ENCODE measurements around the gene PLXDC2. TPM values are rescaled to one million over a fixed set of nuclear protein-coding genes. Genes with fewer than 3 reads are reported as not detected.
A peak's percentile ranks its signal among the peaks of the same experiment; 100 is the strongest.
"Not testable (repeated sequence)": the region's sequence is repeated elsewhere in the genome, so short reads cannot be mapped to it uniquely, and the experiment has no call there.

PLXDC2 gene
- 0.18 TPM for polyA plus RNA-seq

- peak within 1 kb of the TSS in 1 of 3 donors; percentile 16 for H3K27ac Mint-ChIP-seq
- no peaks in the 10 kb centered on the region for H3K4me1 Mint-ChIP-seq
- H3K9me3 Mint-ChIP-seq, result peaks cover 0 to 3% (median 0%) of the 10 kb centered on the region in 3 donors
- no peaks in the 10 kb centered on the region for H3K36me3 Mint-ChIP-seq
- H3K27me3 Mint-ChIP-seq, result peaks cover 23% of the 10 kb centered on the region
- H3K4me3 Mint-ChIP-seq, result peak within 1 kb of the TSS in 3 of 4 donors; percentile 23 to 49 (median 47)
Observed at GRCh38 chr10:19816411-19817230, at the start of gene PLXDC2. Gene PLXDC2, plus strand, starts transcription at chr10:19816432.

- H3K27me3 Mint-ChIP-seq, result no peaks in the 10 kb centered on the region
- no peaks in the 10 kb centered on the region for H3K36me3 Mint-ChIP-seq
- no peak overlapping the region for H3K27ac Mint-ChIP-seq
Observed at GRCh38 chr10:19767876-19768275, 48.4 kb upstream of the PLXDC2 start.

GRCh38 chr10:19769826-19770225 lies 46.4 kb upstream of the PLXDC2 start:
- not testable (repeated sequence) for H3K36me3 Mint-ChIP-seq, H3K27ac Mint-ChIP-seq, H3K4me1 Mint-ChIP-seq, H3K27me3 Mint-ChIP-seq, H3K4me3 Mint-ChIP-seq
- peaks cover 0 to 22% (median 6%) of the 10 kb centered on the region in 3 donors for H3K9me3 Mint-ChIP-seq

More at GRCh38 chr10:19767876-19768275, 48.4 kb upstream of the PLXDC2 start:
- Mint-ChIP-seq H3K4me3 (no peak overlapping the region), H3K4me1 (peaks cover 0 to 1% (median 0%) of the 10 kb centered on the region in 3 donors), H3K9me3 (peaks cover 0 to 19% (median 8%) of the 10 kb centered on the region in 3 donors)

- H3K36me3 Mint-ChIP-seq, result no peaks in the 10 kb centered on the region
- no peak overlapping the region for H3K4me3 Mint-ChIP-seq
- peaks cover 0 to 1% (median 0%) of the 10 kb centered on the region in 3 donors for H3K4me1 Mint-ChIP-seq
- H3K9me3 Mint-ChIP-seq, result peaks cover 2 to 15% (median 9%) of the 10 kb centered on the region in 3 donors
- no peak overlapping the region for H3K27ac Mint-ChIP-seq
- H3K27me3 Mint-ChIP-seq, result no peaks in the 10 kb centered on the region
Observed at GRCh38 chr10:19772972-19773371, 43.3 kb upstream of the PLXDC2 start.

DNA sequence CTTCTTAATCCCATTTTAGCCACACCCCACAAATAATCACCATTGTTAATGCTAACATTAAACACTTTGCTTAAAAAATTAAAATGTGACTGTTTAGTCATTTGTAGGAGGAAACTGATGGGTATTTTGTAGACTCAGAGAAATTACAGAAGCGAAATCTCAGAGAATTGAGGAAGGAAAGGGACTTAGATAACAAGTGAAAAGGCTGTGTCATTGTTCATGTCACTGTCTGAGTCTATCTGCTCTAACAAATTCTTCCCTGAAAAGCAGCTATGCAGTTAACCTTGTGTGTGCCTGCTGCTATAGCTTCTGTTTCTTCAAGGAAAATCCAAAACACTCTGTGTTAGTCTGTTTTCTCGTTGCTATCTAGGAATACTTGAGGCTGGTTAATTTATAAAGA lies 40.9 kb upstream of the PLXDC2 start:
- Mint-ChIP-seq H3K9me3 (peaks cover 2 to 13% (median 11%) of the 10 kb centered on the region in 3 donors), H3K4me1 (no peaks in the 10 kb centered on the region), H3K36me3 (no peaks in the 10 kb centered on the region), H3K27ac (no peak overlapping the region), H3K4me3 (no peak overlapping the region), H3K27me3 (no peaks in the 10 kb centered on the region)

DNA sequence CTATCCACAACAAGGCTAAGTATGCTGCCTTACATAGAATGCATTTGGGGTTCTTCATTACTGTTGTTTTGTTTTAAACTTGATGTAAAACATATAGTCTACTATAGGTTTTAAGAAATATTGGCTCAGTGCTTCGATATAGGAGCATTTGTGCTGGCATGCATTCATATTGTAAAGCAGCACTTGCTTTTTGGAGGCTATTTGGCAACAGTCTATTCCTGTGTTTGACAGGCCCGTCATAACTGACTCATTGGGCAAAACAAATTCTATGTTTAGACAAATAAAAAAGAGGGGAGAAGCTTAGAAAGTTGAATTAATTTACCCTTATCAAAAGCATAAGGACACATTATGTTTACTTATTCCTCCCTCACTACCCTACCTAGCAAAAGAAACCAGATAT lies 38.4 kb upstream of the PLXDC2 start:
- Mint-ChIP-seq H3K4me3 (no peak overlapping the region), H3K4me1 (no peaks in the 10 kb centered on the region), H3K27ac (no peak overlapping the region), H3K36me3 (no peaks in the 10 kb centered on the region), H3K27me3 (no peaks in the 10 kb centered on the region), H3K9me3 (peaks cover 2 to 12% (median 8%) of the 10 kb centered on the region in 3 donors)

DNA sequence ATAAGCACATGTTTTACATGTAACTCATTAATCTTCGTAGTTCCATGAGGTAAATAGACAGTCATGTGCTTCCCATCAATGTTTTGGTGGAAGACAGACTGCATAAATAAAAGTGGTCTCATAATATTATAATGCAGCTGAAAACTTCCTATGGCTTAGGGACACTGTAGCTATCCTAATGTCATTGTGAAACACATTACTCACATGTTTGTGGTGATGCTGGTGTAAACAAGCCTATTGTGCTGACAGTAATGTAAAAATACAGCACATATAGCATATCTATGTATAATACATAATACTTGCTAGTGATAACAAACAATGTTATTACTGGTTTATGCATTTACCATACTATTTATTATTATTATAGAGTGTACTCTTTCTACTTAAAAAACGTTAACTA lies 37.2 kb upstream of the PLXDC2 start:
- Mint-ChIP-seq H3K4me3 (no peak overlapping the region), H3K27me3 (no peaks in the 10 kb centered on the region), H3K9me3 (peaks cover 0 to 12% (median 0%) of the 10 kb centered on the region in 3 donors), H3K27ac (no peak overlapping the region), H3K36me3 (no peaks in the 10 kb centered on the region), H3K4me1 (no peaks in the 10 kb centered on the region)

DNA sequence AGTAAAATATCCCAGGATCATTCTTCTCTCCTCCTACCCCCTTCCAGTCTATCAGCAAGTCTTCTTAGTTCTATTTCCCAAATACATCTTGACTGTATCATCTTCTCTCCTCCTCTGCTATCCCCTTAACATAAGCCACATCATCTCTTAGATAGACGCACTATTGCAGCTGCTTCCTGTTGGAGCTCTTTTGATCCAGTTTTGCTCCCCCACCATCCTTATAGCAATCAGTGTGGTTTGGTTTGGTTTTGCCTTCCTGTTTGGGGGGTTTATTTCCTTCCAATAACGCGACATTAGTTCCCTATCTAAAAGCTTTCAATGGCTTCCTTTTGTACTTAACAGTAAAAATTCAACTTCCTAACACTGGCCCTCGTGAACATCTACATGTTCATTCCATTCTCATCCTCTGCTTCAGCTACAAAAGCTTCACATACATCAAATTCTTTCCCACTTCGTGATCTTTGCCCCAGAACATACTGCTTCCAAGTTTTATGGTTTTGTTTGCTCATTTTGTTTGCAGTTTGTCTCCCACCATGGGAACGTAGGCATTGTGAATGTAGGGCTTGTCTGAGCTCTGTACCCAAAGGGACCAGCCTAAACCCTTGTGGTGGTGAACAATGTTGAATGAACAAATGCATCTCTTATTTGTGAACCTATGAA lies 33.7 kb upstream of the PLXDC2 start:
- Mint-ChIP-seq H3K27me3 (no peaks in the 10 kb centered on the region), H3K9me3 (peaks cover 0 to 5% (median 0%) of the 10 kb centered on the region in 3 donors), H3K27ac (no peak overlapping the region)

DNA sequence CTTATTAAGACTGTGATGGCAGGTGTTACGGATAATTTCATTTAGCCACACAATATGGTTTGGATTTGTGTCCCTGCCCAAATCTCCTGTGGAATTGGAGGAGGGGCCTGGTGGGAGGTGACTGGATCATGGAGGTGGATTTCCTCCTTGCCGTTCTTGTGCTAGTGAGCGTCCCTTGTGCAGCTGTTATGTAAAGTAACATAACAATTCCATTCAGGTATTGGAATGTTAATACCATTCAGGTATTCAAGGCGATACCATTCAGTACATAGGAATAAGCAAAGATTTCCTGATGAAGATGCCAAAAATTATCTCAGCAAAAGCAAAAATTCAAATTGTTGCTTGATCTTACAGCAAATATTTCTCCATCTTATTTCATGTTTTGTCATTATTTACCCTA lies 32.5 kb upstream of the PLXDC2 start:
- H3K27ac Mint-ChIP-seq, result no peak overlapping the region
- peaks cover 1% of the 10 kb centered on the region for H3K27me3 Mint-ChIP-seq
- H3K36me3 Mint-ChIP-seq, result peaks cover 2% of the 10 kb centered on the region
- no peaks in the 10 kb centered on the region for H3K4me1 Mint-ChIP-seq
- no peak overlapping the region for H3K4me3 Mint-ChIP-seq
- peaks cover 0 to 3% (median 0%) of the 10 kb centered on the region in 3 donors for H3K9me3 Mint-ChIP-seq

More for the DNA sequence above, 33.7 kb upstream of the PLXDC2 start:
- Mint-ChIP-seq H3K4me1 (no peaks in the 10 kb centered on the region), H3K4me3 (no peak overlapping the region), H3K36me3 (peaks cover 2% of the 10 kb centered on the region)

DNA sequence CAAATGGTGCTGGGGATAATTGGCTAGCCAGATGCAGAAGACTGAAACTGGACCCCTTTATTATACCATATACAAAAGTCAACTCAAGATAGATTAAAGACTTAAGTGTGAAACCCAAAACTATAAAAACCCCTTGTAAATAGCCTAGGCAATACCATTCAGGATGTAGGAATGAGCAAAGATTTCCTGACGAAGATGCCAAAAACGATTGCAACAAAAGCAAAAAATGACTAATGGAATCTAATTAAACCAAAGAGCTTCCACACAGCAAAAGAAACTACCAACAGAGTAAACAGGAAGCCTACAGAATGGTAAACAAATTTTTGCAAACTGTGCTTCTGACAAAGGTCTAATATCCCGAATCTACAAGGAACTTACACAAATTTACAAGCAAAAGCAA lies 30.9 kb upstream of the PLXDC2 start:
- Mint-ChIP-seq H3K4me3 (no peak overlapping the region), H3K27ac (no peak overlapping the region), H3K9me3 (peaks cover 0 to 2% (median 0%) of the 10 kb centered on the region in 3 donors), H3K4me1 (no peaks in the 10 kb centered on the region), H3K36me3 (peaks cover 2% of the 10 kb centered on the region), H3K27me3 (peaks cover 1% of the 10 kb centered on the region)

DNA sequence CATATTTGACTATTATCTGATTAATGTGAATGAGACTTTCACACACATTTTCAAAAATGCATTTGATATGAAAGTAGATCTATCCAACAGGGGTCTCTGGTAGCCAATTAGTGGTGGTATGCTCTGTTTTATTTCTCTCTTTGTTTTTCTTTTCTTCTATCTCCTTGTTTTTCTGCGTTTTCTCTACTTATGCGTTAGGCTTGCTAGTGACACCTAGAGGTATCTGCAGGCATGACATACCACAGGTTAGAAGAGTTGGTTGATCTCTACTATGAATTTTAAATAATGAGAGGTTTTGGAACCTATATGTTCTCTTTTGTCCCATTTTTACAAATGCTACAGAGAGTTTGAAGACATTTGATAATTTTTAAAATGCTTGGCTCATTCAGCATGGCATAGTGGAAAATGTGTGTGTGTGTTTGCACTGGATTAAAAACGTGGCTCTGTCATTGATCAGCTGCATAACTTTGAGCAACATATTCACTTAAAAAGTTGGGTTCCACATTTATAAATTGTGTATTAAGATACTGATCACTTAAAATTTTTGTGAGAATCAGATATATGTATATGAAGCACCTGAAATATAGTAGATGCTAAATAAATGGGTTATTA lies 28.1 kb upstream of the PLXDC2 start:
- Mint-ChIP-seq H3K4me1 (no peaks in the 10 kb centered on the region), H3K4me3 (no peak overlapping the region), H3K27ac (no peak overlapping the region), H3K9me3 (no peaks in the 10 kb centered on the region), H3K27me3 (peaks cover 1% of the 10 kb centered on the region), H3K36me3 (peaks cover 2% of the 10 kb centered on the region)

- Mint-ChIP-seq H3K27me3 (peaks cover 1% of the 10 kb centered on the region), H3K27ac (no peak overlapping the region), H3K36me3 (peaks cover 2% of the 10 kb centered on the region), H3K4me3 (no peak overlapping the region), H3K9me3 (no peaks in the 10 kb centered on the region), H3K4me1 (no peaks in the 10 kb centered on the region)
Observed at GRCh38 chr10:19788902-19789301, 27.3 kb upstream of the PLXDC2 start.

GRCh38 chr10:19789607-19790006 lies 26.6 kb upstream of the PLXDC2 start:
- peaks cover 1% of the 10 kb centered on the region for H3K36me3 Mint-ChIP-seq
- no peaks in the 10 kb centered on the region for H3K4me1 Mint-ChIP-seq
- H3K27ac Mint-ChIP-seq, result no peak overlapping the region
- no peak overlapping the region for H3K4me3 Mint-ChIP-seq
- H3K9me3 Mint-ChIP-seq, result no peaks in the 10 kb centered on the region
- peaks cover 1% of the 10 kb centered on the region for H3K27me3 Mint-ChIP-seq

DNA sequence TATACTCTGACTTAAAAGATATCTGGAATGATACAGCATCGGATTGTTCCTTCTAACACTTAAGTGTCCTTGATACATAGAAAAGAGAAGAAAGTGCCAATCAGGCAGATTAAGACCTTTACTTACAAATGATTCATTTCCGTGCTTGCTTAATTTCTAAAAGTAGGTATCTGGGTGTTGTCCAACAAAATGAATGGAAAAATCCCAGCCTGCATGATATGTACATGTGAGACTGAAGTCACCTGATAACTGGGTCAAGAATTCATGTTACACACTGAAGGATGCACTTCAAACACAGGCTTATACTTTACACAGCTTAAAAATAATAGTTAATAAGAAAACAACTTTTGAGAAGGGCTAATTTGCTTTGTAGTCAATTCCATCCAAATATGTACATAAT lies 25.2 kb upstream of the PLXDC2 start:
- no peaks in the 10 kb centered on the region for H3K36me3 Mint-ChIP-seq
- no peak overlapping the region for H3K4me3 Mint-ChIP-seq
- no peaks in the 10 kb centered on the region for H3K9me3 Mint-ChIP-seq
- no peaks in the 10 kb centered on the region for H3K4me1 Mint-ChIP-seq
- H3K27me3 Mint-ChIP-seq, result peaks cover 1% of the 10 kb centered on the region
- H3K27ac Mint-ChIP-seq, result no peak overlapping the region

- no peaks in the 10 kb centered on the region for H3K4me1 Mint-ChIP-seq
- no peak overlapping the region for H3K4me3 Mint-ChIP-seq
- H3K36me3 Mint-ChIP-seq, result no peaks in the 10 kb centered on the region
- no peaks in the 10 kb centered on the region for H3K27me3 Mint-ChIP-seq
- H3K27ac Mint-ChIP-seq, result no peak overlapping the region
- H3K9me3 Mint-ChIP-seq, result peaks cover 0 to 5% (median 2%) of the 10 kb centered on the region in 3 donors
Observed at GRCh38 chr10:19795684-19796083, 20.5 kb upstream of the PLXDC2 start.

Data from IgD-negative memory B cell (primary cell).